Glomerular endothelial cell (primary cell): ENCODE measurements around the gene SFMBT2. TPM values are rescaled to one million over a fixed set of nuclear protein-coding genes. Genes with fewer than 3 reads are reported as not detected.
"Not testable (repeated sequence)": the region's sequence is repeated elsewhere in the genome, so short reads cannot be mapped to it uniquely, and the experiment has no call there.

ENCODE experiments used
- DNase-seq: peaks from one replicate; pipeline ENCODE4 v3.0.0-alpha.2; 2011; ENCODE audit warnings: low read depth, low spot score; ENCODE audit errors: extremely low read depth
- total RNA-seq: library from RNA; depleted of rRNA; stranded (reverse); fragments of >200 nt; gene quantifications from 2 replicates; pipeline ENCODE4 v1.2.3, GENCODE V29; 2015

SFMBT2 gene
- total RNA-seq, 1 donor from 2014 or later: 4.8 TPM

DNA sequence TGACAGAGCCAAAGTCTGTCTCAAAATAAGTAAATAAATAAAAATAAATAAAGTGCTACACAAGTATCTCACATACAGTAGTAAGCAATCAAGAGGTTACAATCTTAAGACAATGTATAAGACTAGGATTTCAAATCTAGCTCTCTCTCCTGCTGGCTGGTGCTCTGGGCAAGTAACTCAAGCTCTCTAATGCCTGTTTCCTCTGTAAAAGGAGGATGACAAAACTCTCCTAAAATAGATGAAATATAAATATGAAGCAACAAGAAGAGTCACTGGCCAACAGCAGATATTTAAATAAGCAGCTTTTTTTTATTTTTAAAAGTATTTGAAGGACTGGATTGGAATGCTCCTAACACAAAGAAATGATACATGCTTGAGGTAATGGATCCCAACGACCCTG lies 7.2 kb downstream of the SFMBT2 start:
- DNase-seq: no peak

DNA sequence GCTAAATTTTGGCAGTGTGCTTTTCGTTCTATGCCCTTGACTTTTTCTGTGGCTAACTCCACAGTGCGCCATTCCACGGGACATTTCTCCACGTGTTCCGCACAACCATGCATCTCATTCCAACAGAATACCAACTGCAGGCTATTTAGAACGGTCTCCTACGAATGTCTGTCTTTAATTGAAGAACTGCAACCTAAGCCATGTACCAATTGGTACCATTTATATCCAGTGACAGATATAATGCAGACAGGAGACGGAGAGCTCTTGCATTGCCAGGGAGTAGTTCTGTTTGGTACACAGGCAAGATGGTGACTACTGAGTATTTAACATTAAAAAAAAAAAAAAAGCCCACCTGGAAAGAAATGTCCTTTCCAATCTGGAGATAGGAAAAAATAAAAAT lies 9.1 kb downstream of the SFMBT2 start:
- no peak for DNase-seq

DNA sequence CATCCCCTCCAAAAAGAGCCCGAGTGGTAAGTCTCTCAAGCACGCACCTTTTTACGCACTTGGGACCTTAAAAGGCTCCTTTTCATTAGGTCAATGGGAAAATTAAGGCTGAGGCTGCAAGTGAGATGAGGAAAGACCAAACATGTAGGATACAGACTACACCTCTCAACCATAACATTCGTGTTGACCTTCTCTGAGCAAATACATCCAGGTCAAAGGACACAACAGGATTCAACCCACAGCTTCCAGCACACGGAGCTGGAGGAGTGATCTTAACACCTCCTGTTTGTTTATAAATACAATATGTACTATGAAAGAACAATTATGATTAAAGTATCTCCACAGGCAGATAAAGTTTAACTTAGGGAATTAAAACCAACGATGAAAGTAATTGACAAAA lies 9.7 kb downstream of the SFMBT2 start:
- DNase-seq: no peak

DNA sequence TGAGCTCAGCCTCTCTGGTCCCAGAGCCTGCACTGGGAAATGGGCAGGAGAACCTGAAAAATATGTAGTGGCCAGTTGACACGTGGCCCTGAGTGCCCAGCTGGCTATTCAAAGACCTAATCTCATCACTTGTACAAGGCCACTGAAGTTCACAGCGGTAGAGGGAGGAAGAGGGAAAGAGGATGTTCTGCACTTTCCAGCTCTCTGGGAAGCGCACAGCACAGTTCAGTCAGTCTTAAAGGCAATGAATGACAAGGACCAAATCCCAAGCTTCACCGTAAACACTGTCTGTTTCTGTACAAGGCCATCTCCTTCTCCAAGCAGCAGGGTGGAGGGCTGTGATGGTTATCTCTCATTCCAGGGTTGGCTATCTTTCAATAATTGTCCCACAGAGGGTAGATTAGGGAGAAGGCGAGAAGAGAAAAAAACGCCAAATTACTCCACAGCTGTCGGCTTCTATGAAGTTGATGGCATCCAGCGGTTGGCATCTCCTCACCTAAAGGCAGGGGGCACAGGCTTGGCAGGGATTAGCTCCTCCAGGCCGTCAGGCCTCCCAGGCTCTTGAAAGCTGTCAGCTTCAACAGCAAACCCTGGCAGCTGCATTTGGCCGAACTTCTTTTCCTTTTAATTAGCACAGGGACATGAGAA lies 10.6 kb downstream of the SFMBT2 start:
- DNase-seq: no peak

DNA sequence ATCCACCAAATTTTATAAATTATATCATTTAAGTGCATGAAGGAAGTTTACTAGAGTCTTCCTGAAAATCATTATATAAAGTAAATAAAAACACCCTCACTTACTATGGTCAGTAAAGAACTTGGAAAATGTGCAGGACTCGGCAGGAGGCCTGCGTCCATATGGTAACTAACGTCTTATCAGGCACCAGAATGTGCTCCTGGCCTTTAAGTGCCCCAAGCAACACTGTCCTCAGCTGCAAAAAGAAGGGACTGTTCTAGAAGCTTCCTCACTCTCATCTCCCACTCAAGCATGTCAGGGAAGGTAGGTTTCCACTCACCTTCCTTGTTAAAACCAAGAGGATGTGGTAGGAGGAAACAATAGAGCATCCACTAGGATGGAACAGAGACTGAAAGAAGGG lies 11.3 kb downstream of the SFMBT2 start:
- DNase-seq: no peak

DNA sequence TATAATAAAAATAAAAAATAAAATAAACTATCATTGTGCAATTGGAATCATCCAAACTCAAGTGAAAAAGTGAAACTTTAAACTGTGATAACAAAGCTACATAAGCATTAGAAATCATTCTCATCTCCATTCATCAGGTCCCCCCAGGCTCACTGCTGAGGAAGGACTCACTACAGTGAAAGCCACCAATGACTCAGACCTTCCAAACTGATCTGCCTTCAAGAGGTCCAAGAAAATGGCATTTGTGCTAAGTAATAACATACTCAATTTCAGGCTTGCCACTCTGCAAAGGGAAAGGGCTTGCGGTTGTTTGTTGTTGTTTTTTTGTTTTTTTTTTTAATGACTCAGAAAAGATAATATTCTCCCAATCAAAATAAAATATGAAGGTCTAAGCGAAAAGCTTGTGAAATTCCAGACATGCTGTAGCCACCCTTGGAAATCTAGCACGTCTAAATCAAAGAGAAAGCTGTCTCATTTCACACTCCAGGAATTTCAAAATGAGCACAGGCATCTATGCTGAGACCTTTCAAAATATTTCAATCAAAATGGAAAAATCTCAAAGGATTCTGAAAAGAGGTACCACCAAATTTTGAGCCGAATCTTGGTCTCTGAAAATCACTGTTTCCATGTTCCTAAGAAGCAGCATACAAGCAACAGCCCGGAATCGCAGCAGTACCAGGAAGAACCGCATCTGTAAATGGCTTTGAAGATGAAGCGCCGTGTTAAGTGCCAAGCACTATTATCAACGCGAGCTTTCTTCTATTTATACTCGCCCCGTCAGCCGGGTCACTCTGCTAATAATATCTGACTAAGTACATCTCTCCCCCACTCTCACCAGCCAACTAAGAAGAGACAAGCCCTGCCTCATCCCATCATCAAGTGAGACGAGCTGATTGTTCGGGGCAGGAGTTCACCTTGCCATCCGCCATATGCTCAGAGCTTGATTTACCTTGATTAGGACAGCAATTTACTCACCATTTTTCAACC lies 13.5 kb downstream of the SFMBT2 start:
- no peak for DNase-seq

DNA sequence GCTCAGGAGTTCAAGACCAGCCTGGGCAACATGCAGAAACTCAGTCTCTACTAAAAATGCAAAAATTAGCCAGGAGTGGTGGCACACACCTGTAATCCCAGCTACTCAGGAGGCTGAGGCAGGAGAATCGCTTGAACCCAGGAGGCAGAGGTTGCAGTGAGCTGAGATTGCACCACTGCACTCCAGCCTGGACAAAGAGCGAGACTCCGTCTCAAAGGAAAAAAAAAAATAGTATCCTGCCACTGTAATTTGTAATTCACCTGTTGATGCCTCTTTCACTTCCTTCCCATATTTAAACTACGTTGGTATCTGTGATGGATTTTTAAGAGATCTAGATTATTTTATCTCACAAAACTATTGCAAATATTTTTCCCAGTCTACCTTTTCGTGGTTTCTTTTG lies 18.5 kb downstream of the SFMBT2 start:
- DNase-seq: not testable (repeated sequence)

DNA sequence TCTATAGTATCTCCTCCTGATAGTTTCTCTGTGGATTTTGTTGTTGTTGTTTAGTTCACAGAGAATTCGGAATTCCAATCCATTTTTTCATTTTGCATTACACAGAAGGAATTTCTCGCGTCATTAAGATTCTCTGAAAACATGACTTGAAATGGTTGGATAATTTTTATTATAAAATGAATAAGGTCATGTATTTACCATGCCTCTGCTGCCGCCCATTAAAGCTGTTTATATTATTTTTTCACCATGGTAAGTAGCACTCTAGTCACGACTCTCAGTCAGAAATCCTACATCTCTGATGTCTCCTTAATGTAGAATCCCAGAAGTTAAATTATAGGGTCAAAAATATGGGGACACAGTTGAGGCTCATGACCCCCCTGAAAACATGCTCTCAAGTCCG lies 19.1 kb downstream of the SFMBT2 start:
- no peak for DNase-seq

DNA sequence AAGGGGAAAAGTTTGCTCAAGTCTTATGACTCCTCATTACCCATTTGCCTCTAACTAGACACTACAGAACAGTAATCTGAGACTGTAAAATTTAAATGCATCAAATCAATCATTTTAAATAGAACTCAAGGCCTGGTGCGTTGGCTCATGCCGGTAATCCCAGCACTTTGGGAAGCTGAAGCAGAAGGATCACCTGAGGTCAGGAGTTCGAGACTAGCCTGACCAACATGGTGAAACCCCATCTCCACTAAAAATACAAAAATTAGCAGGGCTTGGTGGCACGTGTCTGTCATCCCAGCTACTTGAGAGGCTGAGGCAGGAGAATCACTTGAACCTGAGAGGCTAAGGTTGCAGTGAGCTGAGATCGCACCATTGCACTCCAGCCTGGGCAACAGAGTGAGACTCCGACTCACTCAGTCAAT lies 20.1 kb downstream of the SFMBT2 start:
- not testable (repeated sequence) for DNase-seq

DNA sequence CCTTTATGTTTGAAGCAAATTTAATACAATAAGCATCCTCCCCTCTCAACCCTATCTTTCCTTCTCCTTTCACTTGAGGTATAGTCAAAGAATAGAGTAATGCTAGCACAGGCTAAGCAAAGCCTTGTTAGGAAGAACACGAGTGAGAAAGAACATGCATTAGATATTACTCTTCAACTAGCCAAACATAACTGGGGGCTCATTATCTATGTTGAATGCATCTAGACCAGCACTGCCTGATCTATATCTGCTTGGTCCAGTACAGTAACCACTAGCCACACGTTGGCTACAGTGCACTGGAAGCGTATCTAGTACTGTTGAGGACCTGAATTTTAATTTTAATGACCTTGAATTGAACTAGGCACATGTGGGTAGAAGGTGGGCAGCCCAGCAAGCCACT lies 21.0 kb downstream of the SFMBT2 start:
- no peak for DNase-seq

DNA sequence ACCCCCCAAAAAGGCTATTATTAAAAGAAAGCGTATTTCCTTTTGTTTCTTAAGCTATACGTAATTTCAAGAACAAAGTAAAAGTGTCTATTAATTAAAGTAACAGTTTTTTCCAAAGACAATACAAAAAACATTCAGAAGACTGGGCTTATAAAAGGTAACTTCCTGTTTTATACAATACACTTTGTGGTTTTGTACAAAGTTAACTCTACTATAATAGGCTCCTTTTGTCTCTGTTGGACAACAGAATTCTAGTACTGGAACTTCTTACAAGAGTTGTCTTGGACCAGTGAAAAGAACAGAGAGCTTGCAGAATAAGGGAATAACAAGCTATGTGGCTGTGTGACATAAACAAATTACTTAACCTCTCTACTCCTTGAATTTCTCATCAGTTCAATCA lies 21.5 kb downstream of the SFMBT2 start:
- no peak for DNase-seq

DNA sequence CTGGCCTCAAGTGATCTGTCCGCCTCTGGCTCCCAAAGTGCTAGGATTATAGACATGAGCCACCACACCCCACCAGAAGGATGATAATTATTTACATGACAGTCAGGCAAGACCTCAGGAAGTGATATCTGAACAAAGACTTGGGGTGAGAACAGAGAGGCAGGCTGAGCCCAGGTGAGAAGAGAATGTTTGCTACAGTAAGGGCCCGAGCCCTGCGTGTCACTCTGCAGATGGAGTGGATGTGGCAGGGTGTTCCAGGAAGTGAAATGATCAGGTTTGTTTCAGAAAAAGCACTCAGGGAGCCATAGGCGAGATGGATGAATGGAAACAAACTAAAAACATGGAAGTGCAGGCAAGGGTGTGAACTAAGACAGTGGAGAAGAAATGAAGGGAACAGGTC lies 22.2 kb downstream of the SFMBT2 start:
- no peak for DNase-seq

DNA sequence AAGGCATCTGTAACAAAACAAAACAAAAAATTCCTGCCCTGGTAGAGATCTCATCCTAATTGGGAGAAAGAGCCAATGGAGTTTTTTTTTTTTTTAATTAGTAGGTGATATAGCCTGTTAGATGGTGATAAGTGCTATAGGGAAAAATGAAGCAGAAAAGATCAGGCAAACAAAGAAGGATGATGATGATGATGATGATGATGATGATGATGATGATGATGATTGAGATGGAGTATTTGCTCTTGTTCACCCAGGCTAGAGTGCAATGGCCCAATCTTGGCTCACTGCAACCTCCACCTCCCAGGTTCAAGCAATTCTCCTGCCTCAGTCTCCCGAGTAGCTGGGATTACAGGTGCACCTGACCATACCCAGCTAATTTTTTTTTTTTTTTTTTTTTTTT lies 22.7 kb downstream of the SFMBT2 start:
- DNase-seq: not testable (repeated sequence)

DNA sequence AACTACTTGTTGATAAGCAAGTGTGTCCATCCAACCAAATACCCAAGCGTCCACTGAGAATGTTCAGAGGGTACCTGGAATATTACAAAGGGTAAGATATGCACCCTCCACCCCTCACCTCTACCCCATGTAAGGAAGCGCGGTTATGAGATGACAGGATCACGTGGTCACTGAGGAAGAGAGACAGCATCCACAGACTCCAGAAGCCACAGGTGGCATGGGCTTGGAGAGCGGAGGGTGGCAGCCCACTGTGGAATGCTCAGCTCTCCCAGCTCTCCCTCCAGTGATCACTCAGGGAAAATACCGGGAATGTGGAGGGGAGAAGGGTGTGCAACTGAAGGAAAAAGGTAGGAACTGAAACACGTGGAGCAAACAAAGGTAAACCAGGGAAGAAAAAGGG lies 25.7 kb downstream of the SFMBT2 start:
- DNase-seq: no peak

DNA sequence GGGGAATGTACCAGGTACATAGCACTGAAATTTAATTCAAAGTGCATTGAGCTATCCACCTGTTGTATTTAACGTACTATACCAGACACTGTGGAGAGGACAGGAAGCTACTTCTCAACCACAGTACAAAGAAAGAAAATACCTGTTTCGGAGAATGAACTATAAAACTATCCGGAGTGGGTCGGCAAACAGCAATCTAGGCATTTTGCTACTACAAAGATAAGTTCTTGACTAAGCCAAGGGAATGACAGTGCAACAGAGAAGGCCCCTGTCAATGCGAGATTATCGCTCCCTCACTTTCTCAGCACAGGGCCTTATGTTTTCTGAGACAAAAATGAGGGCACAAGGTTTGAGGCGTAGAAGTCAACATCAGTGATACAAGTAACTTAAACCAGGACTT lies 27.4 kb downstream of the SFMBT2 start:
- DNase-seq: no peak

DNA sequence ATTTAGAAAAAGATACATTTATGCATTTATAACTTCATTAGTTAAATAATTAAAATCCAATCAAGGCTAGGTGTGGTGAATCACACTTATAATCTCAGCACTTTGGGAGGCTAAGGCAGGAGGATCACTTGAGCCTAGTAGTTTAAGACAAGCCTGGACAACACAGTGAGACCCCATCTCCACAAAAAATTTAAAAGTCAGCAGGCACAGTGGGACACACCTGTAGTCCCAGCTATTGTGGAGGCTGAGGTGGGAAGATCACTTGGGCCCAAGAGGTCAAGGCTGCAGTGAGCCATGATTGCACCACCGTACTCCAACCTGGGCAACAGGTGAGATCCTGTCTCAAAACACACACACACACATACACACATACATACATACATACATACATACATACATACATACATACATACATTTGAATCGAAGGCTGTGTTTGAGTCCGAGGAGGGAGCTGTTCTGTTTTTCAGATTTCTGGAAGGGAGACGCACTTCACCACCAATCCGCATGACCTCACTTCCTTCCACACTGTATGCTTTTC lies 30.1 kb downstream of the SFMBT2 start:
- DNase-seq: no peak

DNA sequence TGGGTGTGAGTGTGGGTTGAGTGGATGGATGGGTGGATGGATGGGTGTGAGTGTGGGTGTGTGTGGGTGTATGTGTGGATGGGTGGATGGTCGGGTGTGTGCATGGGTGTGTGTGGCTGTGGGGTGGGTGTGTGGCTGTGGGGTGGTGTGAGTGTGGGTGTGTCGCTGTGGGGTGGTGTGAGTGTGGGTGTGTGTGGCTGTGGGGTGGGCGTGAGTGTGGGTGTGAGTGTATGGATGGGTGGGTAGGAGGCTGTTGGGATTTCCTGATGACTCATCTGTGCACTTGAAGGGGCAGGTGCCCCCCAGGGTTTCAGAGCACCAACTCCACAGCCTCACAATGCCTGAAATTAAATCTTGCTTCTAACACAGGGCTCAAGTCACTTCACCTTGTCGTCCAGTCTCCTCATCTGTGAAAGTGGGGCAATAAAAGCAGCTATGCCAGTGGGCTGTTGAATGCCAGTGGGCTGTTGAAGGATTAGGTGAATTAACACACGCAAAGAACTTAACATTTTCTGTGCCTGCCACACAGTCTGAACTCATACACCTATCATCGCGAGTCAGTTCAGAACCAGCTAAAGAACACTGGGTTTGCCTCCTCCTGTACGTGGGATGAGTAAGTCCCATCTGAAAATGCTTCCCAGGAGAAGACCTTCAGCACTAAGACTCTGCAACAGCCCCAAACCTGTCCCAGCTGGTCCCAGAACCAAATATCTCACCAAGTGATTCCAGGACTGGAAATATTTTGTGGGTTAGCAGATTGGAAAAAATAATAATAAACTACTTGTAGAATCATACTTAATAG lies 32.0 kb downstream of the SFMBT2 start:
- DNase-seq: no peak

DNA sequence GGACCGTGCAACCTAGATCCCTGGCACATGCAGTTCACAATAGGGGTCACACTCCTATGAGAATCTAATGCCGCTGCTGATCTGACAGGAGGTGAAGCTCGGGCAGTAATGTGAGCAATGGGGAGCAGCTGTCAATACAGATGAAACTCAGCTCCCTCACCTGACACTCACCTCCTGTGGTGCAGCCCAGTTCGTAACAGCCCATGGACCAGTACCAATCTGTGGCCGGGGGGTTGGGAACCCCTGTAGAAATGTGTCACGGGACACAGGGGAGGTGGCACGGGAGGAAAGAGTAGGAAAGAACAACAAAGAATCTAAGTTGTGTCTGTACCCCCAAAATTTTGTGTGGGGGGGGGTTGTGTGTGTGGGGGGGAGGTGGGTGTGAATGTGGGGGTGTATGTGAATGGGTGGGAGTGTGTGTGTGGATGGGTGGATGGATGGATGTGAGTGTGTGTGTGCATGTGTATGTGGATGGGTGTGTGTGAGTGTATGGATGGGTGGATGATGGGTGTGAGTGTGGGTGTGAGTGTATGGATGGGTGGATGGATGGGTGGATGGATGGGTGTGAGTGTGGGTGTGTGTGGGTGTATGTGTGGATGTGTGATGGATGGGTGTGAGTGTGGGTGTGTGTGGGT lies 33.1 kb downstream of the SFMBT2 start:
- no peak for DNase-seq

DNA sequence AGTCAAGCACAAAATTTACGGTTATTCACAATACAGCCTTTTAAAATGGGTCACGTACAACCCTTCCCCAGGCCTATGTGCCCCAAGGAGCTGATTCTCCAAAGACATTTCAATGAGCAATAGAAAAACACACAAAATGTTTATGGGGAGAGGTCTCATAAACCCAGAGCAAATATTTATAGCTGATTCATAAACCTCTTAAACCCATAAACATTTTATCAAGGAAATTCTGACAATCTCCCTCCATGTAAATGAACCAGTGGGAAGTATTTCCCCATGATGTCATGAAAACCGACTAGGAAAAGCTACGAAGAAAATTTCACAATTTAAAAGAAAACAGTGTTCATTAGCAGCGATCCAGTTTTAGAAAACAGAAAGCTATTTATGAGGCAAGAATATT lies 36.0 kb downstream of the SFMBT2 start:
- DNase-seq: no peak

DNA sequence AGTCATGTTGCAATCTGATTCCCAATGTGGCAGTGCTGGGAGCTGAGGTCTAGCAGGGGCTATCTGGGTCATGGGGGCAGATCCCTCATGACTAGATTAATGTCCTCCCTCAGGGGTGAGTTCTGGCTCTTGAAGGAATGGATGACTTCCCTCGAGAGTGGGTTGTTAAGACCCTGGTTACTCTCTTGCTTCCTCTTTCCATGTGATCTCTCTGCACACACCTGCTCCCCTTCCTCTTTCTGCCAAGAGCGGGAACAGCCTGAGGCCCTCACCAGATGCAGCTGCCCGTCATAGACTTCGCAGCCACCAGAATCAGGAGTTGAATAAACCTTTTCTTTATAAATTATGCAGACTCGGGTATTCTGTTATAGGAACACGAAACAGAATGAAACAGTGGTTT lies 37.8 kb downstream of the SFMBT2 start:
- no peak for DNase-seq

DNA sequence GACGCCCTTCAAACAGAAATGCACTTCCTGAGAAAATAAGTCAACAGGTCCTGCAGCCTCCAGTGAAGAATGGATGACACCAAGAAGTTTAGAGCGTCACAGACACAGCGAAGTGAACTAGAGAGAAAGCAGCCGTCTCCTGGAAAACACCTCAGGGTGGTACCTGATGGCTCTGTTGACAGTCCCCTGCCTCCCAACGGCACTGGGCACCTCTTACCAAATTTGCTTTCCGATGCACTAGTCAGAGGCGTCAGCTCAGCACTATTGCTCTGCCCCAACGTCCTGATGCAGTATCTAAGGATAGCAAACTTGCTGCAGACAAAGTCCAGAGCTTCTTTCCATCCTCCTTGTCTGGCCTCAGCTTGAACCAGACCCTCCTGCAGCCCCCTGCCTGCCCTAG lies 38.3 kb downstream of the SFMBT2 start:
- DNase-seq: no peak
